GM12891 (cell line): ENCODE data around the gene PARD3.

Source experiments
- DNase-seq: peaks from one replicate; pipeline ENCODE4 v3.0.0; 2011; ENCODE audit warnings: low spot score; ENCODE audit not compliant: insufficient read length
- FAIRE-seq: peaks from 2 replicates; lab custom pipeline; 2011; peaks lifted over from hg19 to GRCh38; lab: Jason Lieb, UNC
- PAX5 ChIP-seq: IDR thresholded peaks from 2 replicates; pipeline ENCODE4 v1.6.1; 2011; ENCODE audit warnings: low read length, moderate library complexity, mild to moderate bottlenecking; ENCODE audit not compliant: insufficient read depth, severe bottlenecking
- POLR2A ChIP-seq: IDR thresholded peaks from 2 replicates; pipeline ENCODE4 v1.6.1; 2011; ENCODE audit warnings: low read depth, low read length, control low read depth
- POLR2AphosphoS5 ChIP-seq: IDR thresholded peaks from 2 replicates; pipeline ENCODE4 v1.6.1; 2011; ENCODE audit warnings: low read depth, low read length, control low read depth
- POU2F2 ChIP-seq: IDR thresholded peaks from 2 replicates; pipeline ENCODE4 v1.6.1; 2011; ENCODE audit warnings: low read depth, mild to moderate bottlenecking, control low read depth, low read length, moderate library complexity
- SPI1 ChIP-seq: IDR thresholded peaks from 2 replicates; pipeline ENCODE4 v1.6.1; 2011; ENCODE audit warnings: low read depth, low read length, control low read depth
- TAF1 ChIP-seq: IDR thresholded peaks from 2 replicates; pipeline ENCODE4 v1.6.1; 2011; ENCODE audit warnings: low read depth, low read length, control low read depth

Gene PARD3

GRCh38 chr10:34507217-34507616 lies 307.9 kb downstream of the PARD3 start:
- DNase-seq (no peak), FAIRE-seq (no peak)

GRCh38 chr10:34506786-34507185 lies 308.3 kb downstream of the PARD3 start:
- no peak for DNase-seq
- no peak for TF ChIP-seq POLR2AphosphoS5
- no peak for FAIRE-seq

More at GRCh38 chr10:34507217-34507616, 307.9 kb downstream of the PARD3 start:
- no peak for TF ChIP-seq TAF1
- no peak for TF ChIP-seq POLR2A
- TF ChIP-seq POLR2AphosphoS5: no peak
- no peak for TF ChIP-seq SPI1
- no peak for TF ChIP-seq PAX5
- no peak for TF ChIP-seq POU2F2

GRCh38 chr10:34505338-34505737 lies 309.8 kb downstream of the PARD3 start:
- FAIRE-seq: no peak
- no peak for TF ChIP-seq POLR2AphosphoS5
- no peak for TF ChIP-seq TAF1
- no peak for TF ChIP-seq PAX5
- no peak for TF ChIP-seq POLR2A
- TF ChIP-seq POU2F2: no peak
- TF ChIP-seq SPI1: no peak
- DNase-seq: no peak

- TF ChIP-seq POU2F2 (no peak), POLR2AphosphoS5 (no peak), TAF1 (no peak), SPI1 (no peak), PAX5 (no peak), POLR2A (no peak)
- no peak for FAIRE-seq
- DNase-seq: no peak
Observed at GRCh38 chr10:34504534-34504933, 310.6 kb downstream of the PARD3 start.

DNA sequence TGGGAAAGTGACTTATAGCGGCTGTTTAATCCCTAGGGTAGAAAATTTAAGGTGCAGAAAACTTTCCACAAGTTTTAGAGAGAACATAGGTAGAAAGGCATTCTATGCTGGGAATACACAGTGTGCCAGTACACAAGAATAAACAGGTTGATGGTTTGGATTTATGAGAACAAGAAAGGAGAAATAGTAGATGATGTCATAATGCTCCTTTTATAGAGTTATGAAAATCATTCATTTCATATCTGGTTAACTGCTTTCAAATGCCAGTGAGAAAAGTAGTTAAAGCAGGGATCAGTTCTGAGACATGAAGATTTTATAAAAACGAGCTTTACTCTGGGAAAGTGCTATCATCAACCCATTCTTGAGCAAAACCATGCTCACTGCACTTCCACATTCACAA lies 311.4 kb downstream of the PARD3 start:
- no peak for DNase-seq
- no peak for FAIRE-seq
- TF ChIP-seq SPI1 (no peak), POU2F2 (no peak), POLR2A (no peak), PAX5 (no peak), POLR2AphosphoS5 (no peak), TAF1 (no peak)

DNA sequence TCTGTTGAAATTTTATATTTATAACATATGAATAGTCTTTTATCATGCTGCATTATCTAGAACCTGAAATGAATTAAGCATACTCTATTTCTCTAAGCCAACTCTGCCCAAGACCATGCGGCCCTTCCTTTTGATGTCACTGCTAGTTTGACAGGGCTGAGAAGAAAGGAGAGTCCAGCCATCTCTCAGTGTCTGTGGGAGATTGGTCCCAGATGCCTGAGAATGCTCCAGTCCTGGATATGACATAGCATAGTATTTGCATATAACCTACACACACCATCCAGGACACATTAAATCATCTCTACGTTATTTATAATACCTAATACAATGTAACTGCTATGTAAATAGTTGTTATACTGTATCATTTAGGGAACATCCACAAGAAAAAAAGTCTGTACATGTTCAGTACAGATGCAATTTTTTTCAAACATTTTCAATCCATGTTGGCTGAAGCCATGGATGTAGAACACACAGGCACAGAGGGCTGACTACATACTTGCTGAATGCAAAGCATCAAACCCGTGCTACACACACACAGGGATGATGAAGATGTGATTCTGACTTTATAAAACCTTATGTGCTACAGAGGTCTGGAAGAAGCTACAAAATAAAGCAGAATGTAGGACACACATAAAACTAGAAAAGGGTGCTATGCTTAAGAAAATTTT lies 315.4 kb downstream of the PARD3 start:
- TF ChIP-seq POLR2AphosphoS5: no peak
- no peak for TF ChIP-seq POU2F2
- no peak for TF ChIP-seq PAX5
- no peak for TF ChIP-seq TAF1
- no peak for TF ChIP-seq POLR2A
- no peak for TF ChIP-seq SPI1
- DNase-seq (no peak), FAIRE-seq (no peak)

- FAIRE-seq (no peak), DNase-seq (no peak)
Observed at GRCh38 chr10:34498821-34499220, 316.3 kb downstream of the PARD3 start.

GRCh38 chr10:34495938-34496337 lies 319.2 kb downstream of the PARD3 start:
- TF ChIP-seq POLR2AphosphoS5: no peak
- no peak for TF ChIP-seq POU2F2
- no peak for TF ChIP-seq POLR2A
- TF ChIP-seq PAX5: no peak
- TF ChIP-seq SPI1: no peak
- TF ChIP-seq TAF1: no peak
- FAIRE-seq: no peak
- DNase-seq: no peak

More at GRCh38 chr10:34498821-34499220, 316.3 kb downstream of the PARD3 start:
- TF ChIP-seq SPI1: no peak
- no peak for TF ChIP-seq PAX5
- no peak for TF ChIP-seq TAF1
- no peak for TF ChIP-seq POU2F2
- no peak for TF ChIP-seq POLR2A
- no peak for TF ChIP-seq POLR2AphosphoS5

DNA sequence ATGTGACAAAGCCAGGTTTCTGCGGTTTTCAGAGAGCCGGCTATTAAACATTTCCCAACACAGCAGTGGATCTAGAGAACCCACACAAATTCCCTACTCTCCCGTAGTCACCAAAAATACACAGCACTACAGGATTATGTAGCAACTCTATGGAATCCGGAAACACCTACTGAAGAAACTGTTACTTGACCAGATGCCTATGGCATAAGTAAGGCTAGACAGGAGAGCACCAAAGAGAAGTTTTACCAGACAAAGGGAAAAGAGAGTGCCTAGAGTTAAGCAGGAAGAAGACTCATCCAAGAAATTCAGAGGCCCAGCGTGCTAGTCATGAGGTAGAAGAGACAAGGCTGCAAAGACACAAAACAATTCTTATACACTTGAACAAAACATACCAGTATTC lies 321.1 kb downstream of the PARD3 start:
- DNase-seq: no peak
- no peak for TF ChIP-seq POLR2AphosphoS5
- no peak for TF ChIP-seq TAF1
- no peak for TF ChIP-seq SPI1
- no peak for TF ChIP-seq POLR2A
- TF ChIP-seq PAX5: no peak
- no peak for TF ChIP-seq POU2F2
- no peak for FAIRE-seq

DNA sequence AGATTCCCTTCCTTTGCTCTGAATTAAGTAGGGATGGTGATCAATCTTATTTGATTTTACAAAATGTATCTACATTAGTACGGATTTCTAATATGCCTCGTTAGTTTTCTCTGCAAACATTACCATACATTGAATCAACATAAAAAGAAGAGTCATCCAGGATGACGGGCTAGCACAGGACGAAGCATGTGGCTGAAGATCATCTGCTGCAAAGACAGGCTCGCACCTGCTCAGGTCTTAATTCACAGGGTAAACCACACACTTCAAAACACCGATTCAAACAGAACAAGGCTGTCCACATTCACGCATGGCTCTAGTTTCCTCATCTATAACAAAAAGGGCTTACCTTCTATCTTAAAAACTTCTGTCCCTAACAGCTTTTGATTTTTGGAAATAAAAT lies 323.0 kb downstream of the PARD3 start:
- no peak for FAIRE-seq
- no peak for TF ChIP-seq TAF1
- no peak for TF ChIP-seq SPI1
- no peak for TF ChIP-seq PAX5
- no peak for TF ChIP-seq POU2F2
- no peak for TF ChIP-seq POLR2A
- no peak for TF ChIP-seq POLR2AphosphoS5
- DNase-seq: no peak

DNA sequence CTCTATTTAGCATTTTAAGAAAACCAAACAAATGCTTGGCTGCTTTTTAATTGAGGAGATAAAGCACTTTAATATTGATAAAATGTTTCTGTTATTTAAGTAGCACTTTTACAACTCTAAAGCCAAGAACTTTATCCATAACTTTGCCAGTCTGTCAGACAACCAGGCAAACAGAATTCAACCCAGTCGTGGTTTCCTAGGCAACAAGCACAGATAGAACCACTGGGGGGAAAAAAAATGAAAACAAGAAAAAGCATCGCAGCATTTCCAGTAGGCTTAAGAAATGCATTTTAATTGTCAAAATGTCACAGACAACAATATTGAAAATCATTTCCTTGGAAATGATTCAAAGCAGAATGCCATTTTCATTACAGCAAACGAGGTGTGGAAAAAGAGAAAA lies 323.4 kb downstream of the PARD3 start:
- no peak for TF ChIP-seq PAX5
- no peak for TF ChIP-seq POU2F2
- TF ChIP-seq TAF1: no peak
- TF ChIP-seq POLR2AphosphoS5: no peak
- TF ChIP-seq POLR2A: no peak
- no peak for TF ChIP-seq SPI1
- DNase-seq (no peak), FAIRE-seq (no peak)
